Glomerular visceral epithelial cell (primary cell): Measurements from ENCODE around the gene SLC46A1.

ENCODE experiments used
- DNase-seq: peaks from one replicate; pipeline ENCODE4 v3.0.0-alpha.2; 2016; ENCODE audit errors: extremely low spot score

SLC46A1 gene

GRCh38 chr17:28381141-28381825 is 24.7 kb downstream of the SLC46A1 start:
- DNase-seq: no peak

- no peak for DNase-seq
These were observed 25.9 kb downstream of the SLC46A1 start for GRCh38 chr17:28379814-28380801.

- DNase-seq: no peak
These were observed 33.1 kb downstream of the SLC46A1 start for GRCh38 chr17:28372945-28373274.

- DNase-seq: no peak
These were observed 33.6 kb downstream of the SLC46A1 start for GRCh38 chr17:28372203-28372944.

GRCh38 chr17:28371245-28372202 is 34.5 kb downstream of the SLC46A1 start, which contains the start of gene SARM1:
Gene SARM1, plus strand, starts transcription at chr17:28371694. Its CDS starts 339 bp downstream, at chr17:28372033.
- DNase-seq: peak; percentile 77

GRCh38 chr17:28370744-28371103 is 35.3 kb downstream of the SLC46A1 start:
- DNase-seq: no peak

GRCh38 chr17:28370035-28370743 is 35.8 kb downstream of the SLC46A1 start, which contains the start of gene VTN:
Gene VTN, minus strand, starts transcription at chr17:28370307. Its CDS starts 104 bp downstream, at chr17:28370203.
- peak; percentile 26 for DNase-seq

GRCh38 chr17:28369684-28370034 is 36.4 kb downstream of the SLC46A1 start:
- DNase-seq: no peak

- DNase-seq: no peak
These were observed 36.9 kb downstream of the SLC46A1 start for GRCh38 chr17:28368915-28369683.

GRCh38 chr17:28368306-28368831 is 37.6 kb downstream of the SLC46A1 start:
- no peak for DNase-seq

- DNase-seq: no peak
These were observed 38.2 kb downstream of the SLC46A1 start for GRCh38 chr17:28367641-28368305.

GRCh38 chr17:28366605-28367004 is 39.4 kb downstream of the SLC46A1 start:
- no peak for DNase-seq

- DNase-seq: no peak
These were observed 40.5 kb downstream of the SLC46A1 start for GRCh38 chr17:28365487-28365886.

- no peak for DNase-seq
These were observed 41.2 kb downstream of the SLC46A1 start, which contains the start of gene SEBOX for GRCh38 chr17:28364665-28365363. Gene SEBOX, minus strand, starts transcription at chr17:28365199. Its CDS starts 48 bp downstream, at chr17:28365151.

- no peak for DNase-seq
These were observed 42.0 kb downstream of the SLC46A1 start for GRCh38 chr17:28363776-28364650.

GRCh38 chr17:28363186-28363585 is 42.8 kb downstream of the SLC46A1 start:
- DNase-seq: no peak

- no peak for DNase-seq
These were observed 48.2 kb downstream of the SLC46A1 start for GRCh38 chr17:28357901-28358197.
